Measurements from ENCODE around the gene CACNA1C.

CACNA1C gene

DNA sequence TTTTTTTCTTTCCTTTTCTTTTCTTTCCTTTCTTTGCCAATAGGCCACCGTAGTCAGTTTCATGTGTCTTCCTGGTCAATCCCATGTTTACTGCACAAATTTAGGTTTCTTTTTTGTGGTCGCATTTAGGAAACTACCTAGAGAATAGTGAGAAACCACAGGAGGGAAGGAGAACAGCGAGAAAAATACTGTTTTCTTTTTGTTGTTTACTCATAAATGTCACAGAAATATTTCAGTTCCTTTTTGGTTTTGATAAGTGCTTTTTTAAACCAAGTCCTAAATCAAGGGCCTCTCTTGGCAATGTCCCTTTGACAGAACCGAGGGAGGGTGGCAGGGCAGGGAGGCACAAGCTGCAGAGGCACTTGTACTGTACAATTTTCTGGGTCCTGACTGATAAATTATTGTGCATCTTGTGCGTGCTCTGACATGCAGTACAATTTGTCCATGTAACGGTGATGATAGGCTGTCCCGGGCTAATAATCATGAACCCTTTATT is 326.1 kb downstream of the CACNA1C start:
- no peak for DNase-seq

DNA sequence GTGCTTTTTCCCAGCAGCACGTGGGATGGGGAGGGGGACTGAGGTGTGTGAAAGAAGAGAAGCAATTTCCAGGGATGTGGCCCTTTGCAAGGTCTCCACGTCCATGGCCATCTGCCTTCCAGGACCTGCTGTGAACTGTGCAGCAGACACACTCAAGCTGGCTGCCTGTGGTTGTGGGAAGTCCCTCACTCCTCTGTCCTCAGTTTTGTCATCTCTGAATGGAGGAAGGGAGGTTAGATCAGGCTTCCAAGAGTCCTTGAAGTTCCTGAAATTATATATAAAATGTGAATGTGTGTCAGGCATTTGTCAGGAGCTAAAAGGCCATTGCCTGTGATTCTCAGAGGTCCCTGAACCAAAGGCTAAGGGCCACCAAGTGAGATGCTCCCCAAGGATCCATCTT is 328.2 kb downstream of the CACNA1C start:
- DNase-seq = no peak

DNA sequence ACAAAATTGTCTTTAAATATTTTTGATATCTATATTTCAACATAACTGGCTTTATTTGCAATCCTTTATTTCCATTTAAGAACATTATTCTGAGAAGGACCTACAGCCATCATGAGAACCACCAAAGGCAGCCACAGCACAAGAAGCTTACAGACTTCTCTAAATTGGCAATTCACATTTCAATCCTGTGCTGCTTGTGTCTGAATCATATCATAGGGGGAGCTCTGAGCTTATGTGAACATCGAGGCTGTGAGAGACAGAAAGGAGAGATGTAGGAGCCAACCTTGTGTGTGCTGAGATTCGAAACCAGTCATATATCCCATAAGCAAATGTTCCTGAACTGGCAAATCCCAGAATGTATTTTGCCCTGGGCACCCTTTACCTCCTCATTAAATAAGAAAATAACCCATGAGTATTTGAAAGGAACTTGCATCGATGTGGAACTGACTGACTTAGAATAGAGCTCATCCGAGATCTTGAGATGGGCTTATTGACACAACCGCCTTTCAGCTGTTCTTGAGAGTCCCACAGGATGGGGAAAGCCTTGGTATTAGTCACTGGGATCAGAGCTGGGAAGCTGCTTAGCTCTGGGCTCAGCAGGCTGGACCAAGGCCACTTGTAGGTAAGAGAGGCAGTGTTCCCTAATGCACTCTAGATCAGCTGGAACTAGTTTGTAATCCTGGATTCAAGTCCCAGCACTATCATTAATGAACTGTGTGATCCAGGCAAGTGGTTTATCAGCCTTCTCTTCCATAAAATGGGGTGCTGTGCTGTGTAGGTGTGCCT is 329.8 kb downstream of the CACNA1C start:
- DNase-seq = no peak

DNA sequence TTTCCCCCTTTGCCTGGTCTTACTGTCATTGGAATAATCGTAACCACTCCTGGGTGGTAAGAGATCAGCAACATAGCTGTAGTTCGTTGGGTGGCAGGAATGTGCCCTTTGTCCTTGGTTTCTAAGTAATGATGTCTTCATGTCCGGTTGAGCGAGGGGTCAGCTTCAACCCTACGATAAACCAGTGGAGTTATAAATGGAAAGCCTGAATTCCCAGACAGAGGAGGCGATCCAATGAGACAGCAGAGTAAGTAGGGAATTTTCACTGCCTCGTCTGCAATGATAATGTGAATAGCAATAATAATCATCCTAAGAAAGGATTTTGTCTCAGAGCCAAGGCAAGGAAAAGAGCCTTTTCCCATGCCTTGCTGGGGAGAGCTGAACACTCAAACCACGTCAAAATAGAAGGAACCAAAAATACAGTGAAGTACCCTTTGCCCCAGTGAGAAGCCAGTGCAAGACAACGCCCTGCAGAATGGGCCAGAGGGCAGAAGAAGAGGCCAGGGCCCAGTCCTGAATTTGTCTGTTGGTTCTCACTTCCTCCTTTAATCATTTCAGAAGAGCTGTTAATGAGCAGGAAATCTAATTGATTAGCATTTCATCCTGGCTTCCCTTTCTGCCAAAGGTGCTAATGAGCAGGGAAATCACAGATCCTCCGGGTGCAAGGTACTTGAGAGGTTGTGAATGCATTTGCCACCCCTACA is 330.7 kb downstream of the CACNA1C start:
- DNase-seq = no peak

DNA sequence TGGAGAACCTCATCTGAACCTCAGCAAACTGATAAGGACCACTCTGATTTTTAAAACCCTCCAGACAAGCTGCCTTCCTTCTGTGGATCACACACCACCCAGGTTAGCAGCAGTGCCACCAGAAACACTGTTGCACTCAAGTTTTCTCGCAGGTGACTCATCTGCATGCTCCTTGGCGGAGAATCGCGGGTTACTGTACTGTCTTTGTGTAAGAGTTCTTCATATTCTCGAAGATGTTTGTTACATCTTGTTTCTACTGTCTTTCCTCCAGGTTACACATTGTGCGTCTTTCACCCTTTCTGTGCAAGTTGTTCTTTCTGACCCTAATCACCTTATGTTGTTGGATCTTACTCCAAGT is 331.2 kb downstream of the CACNA1C start:
- no peak for DNase-seq

DNA sequence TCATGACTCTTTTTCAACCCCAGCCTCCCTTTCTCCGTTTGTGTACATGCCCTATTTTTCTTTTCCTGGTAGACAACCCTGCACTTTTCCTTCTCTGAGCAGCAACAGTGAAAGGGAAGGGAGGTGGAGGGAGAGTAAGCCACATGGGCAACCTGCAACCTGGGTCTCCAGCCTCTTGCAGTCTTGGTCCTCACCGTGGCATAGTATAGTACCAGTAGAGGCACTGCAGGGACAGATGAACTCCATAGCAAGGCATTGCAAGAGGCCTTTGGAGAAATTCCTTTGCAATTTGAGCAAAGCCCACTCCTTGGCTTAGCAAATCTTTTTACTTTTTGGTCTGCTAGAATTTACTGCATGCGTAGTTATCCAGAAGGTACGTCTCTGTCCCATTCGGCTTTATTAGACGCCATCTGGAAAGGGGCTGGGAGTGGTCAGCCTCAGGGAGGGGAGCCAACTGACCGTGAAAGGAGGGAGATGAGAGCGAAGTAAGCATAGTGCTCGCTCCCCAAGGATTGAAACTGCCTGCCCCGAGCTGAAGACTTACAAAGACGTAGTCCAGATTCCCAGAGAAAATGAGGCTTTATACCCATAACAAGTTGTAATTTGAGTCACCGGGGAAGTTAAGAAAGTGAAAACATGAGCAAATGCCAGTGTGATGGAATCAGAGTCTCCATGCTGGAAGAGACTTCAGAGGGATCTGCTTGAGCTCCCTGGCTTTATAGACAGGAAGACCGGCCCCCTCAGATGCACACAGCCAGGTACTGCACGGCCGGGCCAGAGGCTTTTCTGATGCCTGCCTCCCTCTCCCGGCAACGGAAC is 332.0 kb downstream of the CACNA1C start:
- DNase-seq = no peak

DNA sequence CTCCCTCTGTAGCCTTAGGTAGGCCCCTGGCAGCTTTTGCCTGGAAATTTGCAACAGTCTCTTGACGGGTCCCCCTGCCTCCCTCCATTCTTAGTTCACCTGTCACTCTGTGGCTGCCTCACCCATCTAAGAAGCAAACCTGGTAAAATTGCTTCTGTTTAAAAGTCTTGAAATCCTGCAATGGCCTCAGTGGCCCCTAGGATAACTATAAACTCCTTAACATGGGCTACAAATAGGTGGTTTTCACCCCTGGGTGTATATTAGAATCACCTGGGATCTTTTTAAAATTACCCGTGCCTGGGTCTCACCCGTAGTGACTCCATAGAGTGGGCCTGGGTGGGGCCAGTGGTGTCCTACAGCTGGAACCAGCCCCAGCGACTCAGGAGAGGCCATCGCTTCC is 332.7 kb downstream of the CACNA1C start:
- no peak for DNase-seq

DNA sequence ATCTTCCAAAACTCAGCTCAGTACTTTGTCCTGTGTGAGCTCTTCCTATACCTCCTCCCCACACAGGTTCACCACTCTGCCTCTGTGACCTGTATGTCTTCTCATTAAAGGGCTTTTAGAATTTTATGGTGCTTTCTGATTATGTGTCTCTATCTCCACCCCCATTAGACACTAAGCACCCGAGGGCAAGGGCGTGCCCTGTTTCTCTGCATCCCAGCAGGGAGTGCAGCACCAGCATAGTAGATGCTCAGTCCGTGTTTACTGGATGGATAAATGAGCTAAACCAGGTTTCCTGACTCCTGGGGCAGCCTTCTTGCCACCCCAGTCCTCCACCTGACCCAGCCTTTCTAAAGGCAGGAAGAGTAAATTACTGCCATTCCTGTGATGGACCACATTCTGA is 333.8 kb downstream of the CACNA1C start:
- DNase-seq = no peak

DNA sequence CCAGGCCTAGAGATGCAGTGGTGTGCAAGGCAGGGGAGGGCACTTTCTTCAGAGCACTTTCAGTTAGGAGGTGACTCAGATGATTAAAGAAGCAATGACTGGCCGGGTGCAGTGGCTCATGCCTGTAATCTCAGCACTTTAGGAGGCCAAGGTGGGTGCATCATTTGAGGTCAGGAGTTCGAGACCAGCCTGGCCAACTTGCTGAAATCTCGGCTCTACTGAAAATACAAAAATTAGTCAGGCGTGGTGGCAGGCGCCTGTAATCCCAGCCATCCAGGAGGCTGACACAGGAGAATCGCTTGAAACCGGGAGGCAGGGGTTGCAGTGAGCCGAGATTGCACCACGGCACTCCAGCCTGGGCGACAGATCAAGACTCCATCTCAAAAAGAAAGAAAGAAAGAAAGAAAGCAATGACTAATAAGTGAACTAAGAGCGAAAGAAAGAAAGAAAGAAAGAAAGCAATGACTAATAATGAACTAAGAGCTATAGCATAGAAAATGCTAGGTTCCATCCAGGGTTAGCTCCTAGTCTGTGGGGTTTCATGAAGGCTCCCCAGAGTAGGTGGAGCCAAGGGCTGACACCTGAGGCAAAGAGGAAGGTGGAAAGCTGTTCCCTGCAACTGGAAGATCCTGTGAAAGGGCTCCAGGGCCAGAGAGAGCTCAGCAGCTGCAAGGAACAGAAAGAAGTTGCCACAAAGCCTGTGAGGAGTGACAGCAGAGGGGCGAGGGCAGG is 334.5 kb downstream of the CACNA1C start:
- DNase-seq = no peak

DNA sequence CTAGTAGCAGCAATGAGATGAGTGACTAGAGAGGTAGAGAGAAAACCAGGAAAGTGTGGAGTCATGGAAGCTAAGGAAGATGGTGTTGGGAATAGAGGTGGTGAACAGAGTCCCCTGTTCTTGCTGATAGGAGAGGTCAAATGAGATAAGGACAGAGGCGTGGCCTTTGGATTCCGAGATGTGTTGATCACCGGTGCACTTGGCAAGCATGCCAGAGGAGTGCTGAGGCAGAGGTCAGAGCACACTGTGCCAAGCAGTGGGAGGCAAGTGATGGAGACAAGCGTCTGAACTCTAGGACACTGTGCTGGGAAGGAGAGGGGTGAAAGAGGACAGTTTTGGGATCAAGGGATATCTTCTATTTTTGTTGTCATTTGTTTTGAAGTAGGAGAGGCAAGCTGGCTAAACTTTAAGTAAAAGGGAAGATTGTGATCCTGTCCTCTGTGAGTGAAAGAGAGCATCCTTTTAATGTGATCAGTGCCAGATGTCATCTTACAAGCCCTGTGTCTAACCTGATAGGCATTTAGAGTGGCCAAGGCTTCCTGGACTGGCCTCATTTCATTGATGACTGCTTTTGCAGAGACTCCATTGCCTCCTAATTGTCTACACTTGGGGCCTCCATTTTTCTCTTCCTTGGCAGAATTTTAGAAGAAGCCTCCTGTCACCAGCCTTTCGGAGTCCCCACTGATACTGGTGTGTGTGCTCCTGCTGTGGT is 336.4 kb downstream of the CACNA1C start:
- no peak for DNase-seq

DNA sequence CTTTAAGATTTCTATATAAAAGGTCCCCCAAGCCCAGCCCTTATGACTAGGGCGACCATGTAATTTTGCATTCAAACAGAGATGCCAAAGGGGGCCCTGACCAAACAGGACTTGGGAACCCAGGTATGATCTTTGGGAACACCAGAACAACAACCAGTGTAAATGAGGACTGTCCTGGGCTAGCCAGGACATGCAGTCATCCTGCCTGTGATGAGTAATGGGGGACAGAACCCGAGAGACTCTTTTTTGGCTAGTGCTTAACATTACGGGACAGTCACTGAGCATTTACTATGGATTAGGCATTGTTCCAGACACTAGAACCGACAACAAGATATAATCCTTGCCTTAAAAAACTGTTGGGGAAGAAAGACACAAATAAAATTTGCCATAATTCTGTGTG is 337.3 kb downstream of the CACNA1C start:
- no peak for DNase-seq

DNA sequence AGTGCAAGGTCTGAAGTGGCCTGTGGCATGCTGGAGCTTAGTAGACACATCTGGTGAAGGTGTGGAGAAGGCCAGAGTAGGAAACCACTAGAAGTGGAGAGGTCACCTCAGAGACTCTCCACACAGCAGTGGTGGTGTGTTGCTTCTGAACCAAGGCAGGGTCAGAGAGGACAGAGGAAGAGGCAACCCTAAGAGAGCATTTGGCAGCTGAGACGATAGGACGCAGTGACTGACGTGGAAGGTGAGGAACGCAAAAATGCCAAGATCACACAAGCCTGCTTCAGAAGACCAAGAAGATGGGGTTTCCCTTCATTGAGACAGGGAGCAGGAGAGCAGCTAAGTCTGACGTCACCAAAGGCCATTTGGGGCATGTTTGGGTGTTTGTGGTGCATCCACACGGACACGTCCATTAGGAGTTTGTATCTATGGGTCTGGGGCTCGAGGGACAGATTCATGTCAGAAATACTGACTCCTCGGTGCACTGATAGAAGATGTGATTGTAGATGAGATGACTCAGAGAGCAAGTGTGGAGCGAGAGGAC is 338.1 kb downstream of the CACNA1C start:
- no peak for DNase-seq

DNA sequence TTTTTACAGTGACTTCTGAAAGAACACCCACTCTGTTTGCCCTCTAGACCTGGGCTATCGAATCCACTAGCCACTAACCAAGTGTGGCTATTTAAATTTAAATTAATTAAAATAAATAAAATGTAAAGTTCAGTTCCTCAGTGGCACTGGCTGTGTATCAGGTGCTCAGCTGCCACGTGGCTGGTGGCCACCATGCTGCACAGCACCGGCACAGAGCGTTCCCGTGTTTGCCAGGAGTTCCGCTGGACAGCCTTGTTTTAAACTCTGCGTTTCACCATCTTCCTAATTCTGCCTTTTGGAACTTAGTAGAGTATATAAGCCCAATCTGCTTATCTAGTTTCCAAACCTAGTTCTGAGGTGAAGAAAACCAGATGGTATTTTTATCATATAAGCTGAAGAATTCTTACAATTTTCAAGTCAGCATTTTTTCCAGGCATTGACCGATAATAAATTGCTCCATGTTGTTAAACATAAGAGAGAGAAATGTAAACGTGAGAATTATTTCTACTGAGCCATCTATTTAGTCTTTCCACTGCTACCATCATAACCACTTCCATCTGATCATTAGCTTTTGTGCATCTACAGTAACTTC is 339.0 kb downstream of the CACNA1C start:
- no peak for DNase-seq

DNA sequence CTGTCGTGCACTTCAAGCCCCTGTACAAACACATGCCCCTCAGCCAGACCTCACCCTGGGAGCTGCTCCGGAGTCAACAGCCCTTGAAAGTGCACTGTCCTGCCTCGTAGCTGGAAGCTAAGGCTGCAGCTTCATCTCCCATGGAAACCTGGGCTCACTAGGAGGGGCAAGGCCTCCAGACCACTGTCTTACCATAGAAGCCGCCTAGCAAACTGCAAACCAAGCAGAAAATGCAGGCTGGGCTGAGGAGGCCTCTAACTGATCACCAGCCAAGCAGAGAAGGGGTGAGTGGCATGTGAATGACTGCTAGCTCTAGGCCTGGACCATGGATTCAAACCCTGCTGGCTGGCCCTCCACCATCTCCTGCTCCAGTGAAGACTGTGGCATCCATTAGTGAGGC is 340.2 kb downstream of the CACNA1C start:
- no peak for DNase-seq

DNA sequence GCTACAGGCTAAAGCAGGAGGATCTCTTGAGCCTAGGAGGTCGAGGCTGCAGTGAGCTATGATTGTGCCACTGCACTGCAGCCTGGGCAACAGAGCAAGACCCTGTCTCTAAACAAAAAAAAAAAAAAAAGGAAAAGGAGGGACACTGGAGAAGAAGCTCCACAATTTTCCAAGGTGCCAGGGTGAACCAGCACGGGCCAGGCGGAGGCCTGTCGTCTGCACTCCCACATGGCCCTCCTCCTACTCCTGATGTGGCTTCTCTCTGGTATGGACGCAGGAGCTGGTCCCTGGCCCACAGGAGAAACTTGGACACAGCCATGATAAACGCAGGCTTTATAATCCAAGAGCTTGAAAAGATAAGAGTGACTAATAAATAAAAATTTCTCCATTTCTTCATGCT is 341.2 kb downstream of the CACNA1C start:
- no peak for DNase-seq

DNA sequence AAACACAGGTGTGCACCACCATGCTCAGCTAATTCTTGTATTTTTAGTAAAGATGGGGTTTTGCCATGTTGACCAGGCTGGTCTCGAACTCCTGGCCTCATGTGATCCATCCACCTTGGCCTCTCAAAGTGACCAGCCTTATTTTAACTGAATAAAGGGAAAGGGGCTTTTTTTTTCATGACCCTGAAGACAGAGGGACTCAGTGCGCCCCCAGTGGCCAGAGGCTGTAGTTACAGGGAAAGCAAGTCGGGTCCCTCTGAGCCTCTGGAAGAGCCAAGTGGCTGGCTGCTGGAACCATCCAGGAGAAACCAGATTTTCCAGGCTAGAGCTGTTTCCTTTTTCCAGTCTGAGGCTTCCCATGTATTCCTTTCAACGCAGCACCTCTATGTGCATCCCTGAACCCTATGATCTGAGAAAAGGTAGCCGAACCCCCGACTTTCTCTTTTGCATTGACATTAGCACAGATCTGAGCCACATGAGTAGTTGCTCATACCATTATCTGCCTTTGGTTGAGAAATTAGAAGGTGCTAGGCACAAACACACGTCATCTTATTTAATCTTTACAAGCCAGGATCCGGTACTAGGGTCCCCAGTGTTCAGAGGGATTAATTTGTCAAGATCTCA is 342.7 kb downstream of the CACNA1C start:
- peak; percentile 68 for DNase-seq

DNA sequence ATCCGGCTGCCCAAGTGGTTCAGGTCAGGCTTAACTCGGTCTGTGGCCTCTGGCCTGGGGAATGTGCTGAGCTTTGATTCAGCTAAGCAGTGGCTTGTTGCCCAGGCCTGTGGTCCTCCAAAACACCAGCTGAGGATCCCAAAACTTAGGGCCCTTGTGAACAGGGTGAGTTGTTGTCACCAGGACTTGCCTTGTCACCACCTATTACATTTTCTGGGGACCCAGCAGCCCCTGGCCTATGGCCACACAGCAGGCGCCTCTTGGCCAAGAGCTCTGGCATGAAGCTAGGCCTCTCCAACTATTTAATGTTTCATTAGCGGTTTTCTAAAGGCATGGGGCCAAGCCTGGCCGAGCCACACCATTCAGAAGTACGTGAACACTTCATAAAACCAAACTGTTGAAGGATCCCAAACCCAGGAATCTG is 343.7 kb downstream of the CACNA1C start:
- no peak for DNase-seq

DNA sequence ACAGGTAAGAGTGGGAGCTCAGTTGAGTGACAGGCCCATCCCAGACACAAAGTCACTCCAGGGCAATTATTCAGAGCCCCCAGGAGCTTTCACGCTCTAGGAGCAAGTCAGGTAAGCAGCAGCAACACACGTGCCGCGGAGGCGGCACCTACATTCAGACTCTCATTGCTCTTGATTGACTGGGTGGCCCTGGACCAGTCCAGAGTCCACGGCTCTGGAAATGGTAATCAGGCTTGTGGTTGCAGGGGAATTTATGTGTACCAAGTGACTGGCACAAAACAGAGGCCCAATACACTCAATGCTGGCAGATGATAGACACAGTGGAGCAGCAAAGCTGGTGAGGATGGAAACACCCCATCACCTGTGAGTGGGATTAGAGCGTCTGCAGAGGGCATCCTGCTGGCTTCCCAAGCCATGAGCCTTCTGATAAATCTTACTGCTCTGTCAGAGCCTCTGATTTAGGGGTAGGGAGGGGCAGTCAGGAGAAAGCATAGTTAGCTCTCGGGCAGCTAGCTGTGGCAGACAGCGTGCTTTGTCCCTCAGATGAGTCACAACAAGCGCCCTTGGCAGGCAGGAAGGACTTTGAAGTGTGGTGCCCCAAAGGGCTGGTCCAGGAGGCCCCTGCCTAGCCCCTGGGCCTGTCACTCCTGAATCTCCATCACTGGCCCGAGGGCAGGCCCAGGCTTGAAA is 344.7 kb downstream of the CACNA1C start:
- no peak for DNase-seq

DNA sequence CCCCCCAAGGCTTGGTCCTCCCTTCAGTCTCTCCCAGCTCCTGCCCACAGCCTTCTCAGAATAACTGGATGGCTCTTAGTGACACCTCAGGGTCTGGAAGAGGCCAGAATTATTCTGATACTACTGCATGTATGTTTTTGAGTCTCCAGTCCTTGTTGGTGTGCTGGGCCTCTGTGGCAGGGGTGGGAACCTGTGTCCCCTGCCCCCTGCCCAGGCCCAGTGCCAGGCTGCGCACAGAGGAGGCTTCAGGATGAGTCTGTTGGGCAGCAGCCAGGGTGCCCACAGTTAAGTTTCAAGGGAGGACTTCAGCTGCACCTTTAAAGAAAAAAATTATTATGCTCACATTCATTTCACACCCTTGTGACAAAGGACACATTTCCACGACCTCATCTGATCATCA is 348.3 kb downstream of the CACNA1C start:
- no peak for DNase-seq

DNA sequence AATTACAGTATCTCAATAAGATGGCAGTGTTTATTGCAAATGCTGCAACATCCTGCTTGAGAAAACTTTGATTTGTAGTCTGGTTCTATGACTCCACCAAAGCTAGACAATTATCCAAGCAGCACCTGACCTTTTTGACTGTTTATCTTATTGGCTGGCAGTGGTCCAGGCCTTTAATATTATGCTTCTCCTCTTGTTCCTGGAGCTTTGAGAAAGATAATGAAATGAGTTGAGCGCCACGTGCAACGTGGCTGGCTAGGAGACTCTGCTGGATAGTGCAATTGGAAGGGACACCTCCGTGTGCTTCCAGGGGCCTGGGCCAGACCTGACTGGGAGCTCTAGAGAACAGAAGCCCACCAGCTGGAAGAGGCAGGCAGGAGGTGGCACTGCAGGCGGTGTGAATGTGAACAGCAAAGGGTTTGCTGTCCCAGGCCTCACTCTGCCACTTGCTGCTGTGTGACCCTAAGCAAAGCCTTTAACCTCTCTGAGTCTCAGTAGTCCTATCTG is 349.3 kb downstream of the CACNA1C start:
- no peak for DNase-seq

All from NCI-H2171 (cell line).